Measurements from ENCODE around the gene ABCB4.
"Not testable (repeated sequence)": the region's sequence is repeated elsewhere in the genome, so short reads cannot be mapped to it uniquely, and the experiment has no call there.

Gene ABCB4

GRCh38 chr7:87474533-87475358 is 734 bp downstream of the ABCB4 start:
- DNase-seq, result peak; percentile 37

GRCh38 chr7:87473986-87474385 is 1.5 kb downstream of the ABCB4 start:
- no peak for DNase-seq

GRCh38 chr7:87473192-87473591 is 2.3 kb downstream of the ABCB4 start:
- DNase-seq, result no peak

GRCh38 chr7:87471473-87471872 is 4.0 kb downstream of the ABCB4 start:
- DNase-seq, result no peak

DNA sequence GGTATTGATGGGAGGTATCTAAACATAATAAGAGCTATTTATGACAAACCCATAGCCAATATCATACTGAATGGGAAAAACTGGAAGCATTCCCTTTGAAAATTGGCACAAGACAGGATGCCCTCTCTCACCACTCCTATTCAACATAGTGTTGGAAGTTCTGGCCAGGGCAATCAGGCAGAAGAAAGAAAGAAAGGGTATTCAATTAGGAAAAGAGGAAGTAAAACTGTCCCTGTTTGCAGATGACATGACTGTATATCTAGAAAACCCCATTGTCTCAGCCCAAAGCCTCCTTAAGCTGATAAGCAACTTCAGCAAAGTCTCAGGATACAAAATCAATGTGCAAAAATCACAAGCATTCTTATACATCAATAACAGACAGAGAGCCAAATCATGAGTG is 6.3 kb downstream of the ABCB4 start:
- DNase-seq, result not testable (repeated sequence)

GRCh38 chr7:87465534-87465880 is 10.0 kb downstream of the ABCB4 start:
- not testable (repeated sequence) for DNase-seq

GRCh38 chr7:87464830-87465533 is 10.5 kb downstream of the ABCB4 start:
- not testable (repeated sequence) for DNase-seq

GRCh38 chr7:87463982-87464381 is 11.5 kb downstream of the ABCB4 start:
- DNase-seq, result no peak

- DNase-seq, result not testable (repeated sequence)
Observed at GRCh38 chr7:87460444-87460843, 15.0 kb downstream of the ABCB4 start.

- DNase-seq, result no peak
Observed at GRCh38 chr7:87459941-87460340, 15.5 kb downstream of the ABCB4 start.

- no peak for DNase-seq
Observed at GRCh38 chr7:87458148-87458547, 17.3 kb downstream of the ABCB4 start.

DNA sequence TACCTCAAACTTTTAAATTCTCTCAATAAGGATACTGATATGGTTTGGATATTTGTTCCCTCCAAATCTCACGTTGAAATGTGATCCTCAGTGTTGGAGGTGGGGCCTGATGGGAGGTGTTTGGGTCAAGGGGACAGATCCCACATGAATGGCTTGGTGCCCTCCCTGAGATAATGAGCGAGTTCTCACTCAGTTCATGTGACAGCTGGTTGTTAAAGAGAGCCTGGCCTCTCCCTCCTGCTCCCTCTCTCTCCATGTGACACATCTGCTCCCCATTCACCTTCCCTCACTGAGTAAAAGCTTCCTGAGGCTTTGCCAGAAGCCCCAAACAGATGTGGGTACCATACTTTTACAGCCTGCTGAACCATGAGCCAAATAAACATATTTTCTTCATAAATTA is 19.2 kb downstream of the ABCB4 start:
- DNase-seq, result no peak

DNA sequence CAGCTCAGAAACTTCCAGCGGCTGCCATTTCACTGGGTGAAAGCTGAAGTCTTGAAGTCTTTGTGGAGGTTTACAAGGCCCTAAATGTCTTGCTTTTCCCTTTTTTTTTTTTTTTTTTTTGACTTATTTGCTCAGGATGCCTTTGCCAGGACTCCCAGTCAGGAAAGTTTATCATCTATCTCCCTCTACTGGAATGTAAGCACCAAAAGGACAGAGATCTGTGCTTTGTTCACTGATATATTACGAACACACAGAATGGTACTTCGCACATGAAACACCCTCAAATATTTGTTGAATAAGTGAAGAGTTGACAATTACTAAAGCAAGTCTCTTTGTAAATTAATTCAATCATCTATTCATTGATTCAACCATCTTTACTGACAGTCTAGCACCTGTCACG is 23.2 kb downstream of the ABCB4 start:
- no peak for DNase-seq

GRCh38 chr7:87451187-87451586 is 24.3 kb downstream of the ABCB4 start:
- no peak for DNase-seq

DNA sequence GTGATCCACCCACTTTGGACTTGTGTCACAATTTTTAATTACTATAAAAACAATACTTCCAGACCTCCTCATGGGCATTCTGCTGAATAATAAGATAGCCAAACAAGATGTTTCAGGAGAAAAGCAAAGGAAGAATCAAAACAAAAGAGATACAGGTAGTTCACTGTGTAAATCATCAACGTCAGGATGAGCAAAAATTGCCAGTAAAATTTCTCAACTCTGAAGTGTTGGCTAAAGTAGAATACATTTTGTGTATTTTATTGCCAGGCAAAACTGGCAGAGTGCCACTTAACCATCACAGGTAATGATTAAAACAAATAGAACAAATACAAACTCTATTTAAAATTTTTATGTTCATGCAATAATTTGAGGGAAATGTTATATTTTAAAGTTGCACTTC is 24.8 kb downstream of the ABCB4 start:
- no peak for DNase-seq

- DNase-seq, result no peak
Observed at GRCh38 chr7:87448388-87448787, 27.1 kb downstream of the ABCB4 start.

- DNase-seq, result no peak
Observed at GRCh38 chr7:87447116-87447635, 28.3 kb downstream of the ABCB4 start.

GRCh38 chr7:87445897-87446296 is 29.6 kb downstream of the ABCB4 start:
- no peak for DNase-seq

- DNase-seq, result no peak
Observed at GRCh38 chr7:87435546-87435945, 39.9 kb downstream of the ABCB4 start.

GRCh38 chr7:87432536-87432935 is 42.9 kb downstream of the ABCB4 start:
- no peak for DNase-seq

GRCh38 chr7:87427288-87427687 is 48.2 kb downstream of the ABCB4 start:
- no peak for DNase-seq

- no peak for DNase-seq
Observed at GRCh38 chr7:87426160-87426559, 49.3 kb downstream of the ABCB4 start.

DNA sequence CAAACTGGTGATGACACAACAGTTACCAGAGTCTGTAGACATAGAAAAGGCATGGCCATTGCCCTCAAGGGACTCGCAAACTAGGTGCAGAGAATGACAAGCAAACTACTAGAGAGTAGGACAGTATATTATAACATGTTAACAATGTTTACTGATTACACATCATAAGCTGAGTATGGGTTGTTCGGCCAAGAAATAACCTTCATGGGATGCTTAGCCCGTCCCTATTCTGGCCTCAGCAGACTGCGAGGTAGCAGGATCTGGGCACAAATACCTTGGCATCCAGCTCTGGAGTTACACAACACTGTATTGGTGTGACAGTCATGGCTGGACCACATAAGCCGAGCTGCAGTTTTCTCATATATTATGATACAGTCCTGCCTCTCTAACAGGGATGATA is 51.4 kb downstream of the ABCB4 start:
- DNase-seq, result no peak

- DNase-seq, result no peak
Observed at GRCh38 chr7:87420173-87420572, 55.3 kb downstream of the ABCB4 start.
